Colonic mucosa (tissue), 4 donors: ENCODE data around the gene AREL1. TPM values are rescaled to one million over a fixed set of nuclear protein-coding genes. Genes with fewer than 3 reads are reported as not detected.
"Not testable (repeated sequence)": the region's sequence is repeated elsewhere in the genome, so short reads cannot be mapped to it uniquely, and the experiment has no call there.

Source experiments
- DNase-seq: peaks from one replicate; pipeline ENCODE4 v3.0.0-alpha.2; 2020
- H3K27ac ChIP-seq: fragments of 200-600 bp; one replicate; pipeline ENCODE4 v1.8.0; 2021
- H3K27me3 ChIP-seq: fragments of 200-600 bp; one replicate; pipeline ENCODE4 v1.8.0; 2021
- H3K36me3 ChIP-seq: fragments of 200-600 bp; one replicate; pipeline ENCODE4 v1.8.0; 2021
- H3K4me1 ChIP-seq: fragments of 200-600 bp; one replicate; pipeline ENCODE4 v1.8.0; 2021; ENCODE audit warnings: mild to moderate bottlenecking
- H3K4me3 ChIP-seq: fragments of 200-600 bp; one replicate; pipeline ENCODE4 v1.8.0; 2021
- H3K9ac ChIP-seq, 2 donors: one replicate each; pipeline ENCODE4 v1.7.0; 2013; ENCODE audit warnings: control low read depth in 2 of 2, low read depth in 2 of 2, low read length in 2 of 2
- H3K9me3 ChIP-seq: fragments of 200-600 bp; one replicate; pipeline ENCODE4 v1.8.0; 2021
- CTCF ChIP-seq: fragments of 200-600 bp; IDR thresholded peaks from one replicate; pipeline ENCODE4 v1.8.0; 2022; ENCODE audit warnings: antibody characterized with exemption, mild to moderate bottlenecking
- intact Hi-C: fragments of 100-400 bp; cut with DNase I; formaldehyde crosslinking; loops from one replicate; pipeline ENCODE4 v1.14.1; 2022
- total RNA-seq, 2 donors: library from RNA; stranded (reverse); fragmentation: NEBNext Ultra II Directional in 1 of 2; extraction: Animal tissue kit (Norgen Biotek cat#: 25700) in 1 of 2; gene quantifications; one replicate each; pipeline ENCODE4 v1.2.1, GENCODE V29; 2021
- donor health status: healthy.
- donor health status: DM: no; HTN: no; CAD: no.
- donor health status: DM: no; HTN: no; CAD: no.

AREL1 gene, protein sequence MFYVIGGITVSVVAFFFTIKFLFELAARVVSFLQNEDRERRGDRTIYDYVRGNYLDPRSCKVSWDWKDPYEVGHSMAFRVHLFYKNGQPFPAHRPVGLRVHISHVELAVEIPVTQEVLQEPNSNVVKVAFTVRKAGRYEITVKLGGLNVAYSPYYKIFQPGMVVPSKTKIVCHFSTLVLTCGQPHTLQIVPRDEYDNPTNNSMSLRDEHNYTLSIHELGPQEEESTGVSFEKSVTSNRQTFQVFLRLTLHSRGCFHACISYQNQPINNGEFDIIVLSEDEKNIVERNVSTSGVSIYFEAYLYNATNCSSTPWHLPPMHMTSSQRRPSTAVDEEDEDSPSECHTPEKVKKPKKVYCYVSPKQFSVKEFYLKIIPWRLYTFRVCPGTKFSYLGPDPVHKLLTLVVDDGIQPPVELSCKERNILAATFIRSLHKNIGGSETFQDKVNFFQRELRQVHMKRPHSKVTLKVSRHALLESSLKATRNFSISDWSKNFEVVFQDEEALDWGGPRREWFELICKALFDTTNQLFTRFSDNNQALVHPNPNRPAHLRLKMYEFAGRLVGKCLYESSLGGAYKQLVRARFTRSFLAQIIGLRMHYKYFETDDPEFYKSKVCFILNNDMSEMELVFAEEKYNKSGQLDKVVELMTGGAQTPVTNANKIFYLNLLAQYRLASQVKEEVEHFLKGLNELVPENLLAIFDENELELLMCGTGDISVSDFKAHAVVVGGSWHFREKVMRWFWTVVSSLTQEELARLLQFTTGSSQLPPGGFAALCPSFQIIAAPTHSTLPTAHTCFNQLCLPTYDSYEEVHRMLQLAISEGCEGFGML
- 10 to 100 TPM; 37.2 to 37.5 TPM for total RNA-seq

- Histone ChIP-seq H3K27me3 (no peaks in the 10 kb centered on the region), H3K4me1 (peaks cover 17% of the 10 kb centered on the region), H3K9me3 (no peaks in the 10 kb centered on the region), H3K4me3 (peak within 1 kb of the TSS; percentile 56), H3K27ac (peak within 1 kb of the TSS; percentile 52), H3K9ac (peak within 1 kb of the TSS; percentile 74 to 86), H3K36me3 (peaks cover 4% of the 10 kb centered on the region)
- peak; percentile 92 for DNase-seq
- intact Hi-C loops: no loop called here
- TF ChIP-seq CTCF: no peak
Measured at GRCh38 chr14:74712499-74713394, at the start of gene AREL1, which contains the start of gene FCF1. Gene AREL1 (minus strand): TSS chr14:74713080. CDS start chr14:74685615, 27,465 bp downstream. Gene FCF1 (plus strand): TSS chr14:74713144. CDS start chr14:74713198, 54 bp downstream.

- not testable (repeated sequence) for DNase-seq, H3K9ac ChIP-seq, H3K36me3 ChIP-seq
Measured at GRCh38 chr14:74758505-74758904, 45.6 kb upstream of the AREL1 start.

GRCh38 chr14:74756326-74756725 lies 43.4 kb upstream of the AREL1 start:
- Histone ChIP-seq H3K4me3 (no peak overlapping the region), H3K36me3 (no peaks in the 10 kb centered on the region), H3K9ac (no peak overlapping the region), H3K27ac (no peak overlapping the region), H3K27me3 (no peaks in the 10 kb centered on the region), H3K4me1 (no peaks in the 10 kb centered on the region), H3K9me3 (no peaks in the 10 kb centered on the region)
- no peak for TF ChIP-seq CTCF
- intact Hi-C loops: no loop called here
- no peak for DNase-seq

More at GRCh38 chr14:74758505-74758904, 45.6 kb upstream of the AREL1 start:
- H3K9me3 ChIP-seq, H3K27ac ChIP-seq, H3K4me1 ChIP-seq, H3K27me3 ChIP-seq, intact Hi-C loops, H3K4me3 ChIP-seq: not testable (repeated sequence)

- intact Hi-C loops: no loop called here
- Histone ChIP-seq H3K27me3 (no peaks in the 10 kb centered on the region), H3K9ac (no peak overlapping the region), H3K36me3 (no peaks in the 10 kb centered on the region), H3K27ac (no peak overlapping the region), H3K4me3 (no peak overlapping the region), H3K9me3 (no peaks in the 10 kb centered on the region), H3K4me1 (no peaks in the 10 kb centered on the region)
- no peak for TF ChIP-seq CTCF
- no peak for DNase-seq
Measured at GRCh38 chr14:74754899-74755298, 42.0 kb upstream of the AREL1 start.

- Histone ChIP-seq H3K9me3 (no peaks in the 10 kb centered on the region), H3K27me3 (no peaks in the 10 kb centered on the region), H3K27ac (no peak overlapping the region), H3K36me3 (no peaks in the 10 kb centered on the region), H3K9ac (no peak overlapping the region), H3K4me3 (no peak overlapping the region), H3K4me1 (no peaks in the 10 kb centered on the region)
- intact Hi-C loops: no loop called here
- no peak for DNase-seq
- no peak for TF ChIP-seq CTCF
Measured at GRCh38 chr14:74754157-74754556, 41.3 kb upstream of the AREL1 start.
